K562 (cell line): Measurements from ENCODE around the gene CACNB1. TPM values are rescaled to one million over a fixed set of nuclear protein-coding genes. Genes with fewer than 3 reads are reported as not detected.

Source experiments
- ATAC-seq: fragments of 200-7000 bp; cut with Tn5 transposase; 3 replicates; pipeline ENCODE4 v1.9.1; 2020; ENCODE audit warnings: moderate library complexity
- BruUV-seq: library from RNA; stranded (reverse); fragments of 400-500 nt; replicated peaks from 2 replicates; lab custom pipeline; 2021; lab: Mats Ljungman, UMichigan
- CTCF ChIA-PET: fragments of 300-600 bp; formaldehyde crosslinking; extraction: SDS; loops from one replicate; lab custom pipeline; 2021; ENCODE audit warnings: low intra/inter-chr PET ratio; lab: Yijun Ruan, JAX
- POLR2A ChIA-PET: fragments of 300-600, 350-650 bp; sonication (Branson Sonifier 250); formaldehyde crosslinking; extraction: SDS; loops from one replicate; lab custom pipeline; 2021; ENCODE audit warnings: antibody characterized with exemption, inconsistent platforms; lab: Yijun Ruan, JAX
- DNase-seq, 4 experiments: peaks; one replicate each; pipeline versions ENCODE4 v3.0.0 to v3.0.0-alpha.2; 2011 to 2018; ENCODE audit warnings: low spot score in 3 of 4, mixed read lengths in 3 of 4; ENCODE audit errors: extremely low read depth in 1 of 4
- FAIRE-seq: peaks from 2 replicates; lab custom pipeline; 2011; peaks lifted over from hg19 to GRCh38; lab: Jason Lieb, UNC
- H2AFZ ChIP-seq: 2 replicates; pipeline ENCODE4 v1.6.0; 2011; ENCODE audit warnings: low read depth, low read length, control low read depth, inconsistent platforms
- H3K27ac ChIP-seq: fragments of 200-600 bp; 3 replicates; pipeline ENCODE4 v1.8.0; 2011; ENCODE audit warnings: low read depth, mild to moderate bottlenecking, control low read depth, inconsistent platforms, low read length, moderate library complexity, mixed read lengths; ENCODE audit errors: extremely low read depth
- H3K27me3 ChIP-seq, 2 experiments: fragments of 300-600 bp in 1 of 2; 2 replicates in 1 of 2; 3 replicates in 1 of 2; pipeline versions ENCODE4 v1.6.0 to v1.8.0; 2011; ENCODE audit warnings: inconsistent platforms in 2 of 2, low read length in 2 of 2, mild to moderate bottlenecking in 1 of 2, mixed read lengths in 1 of 2, moderate library complexity in 1 of 2; ENCODE audit not compliant: control insufficient read depth in 2 of 2, insufficient read depth in 2 of 2
- H3K36me3 ChIP-seq: fragments of 300-600 bp; 3 replicates; pipeline ENCODE4 v1.8.0; 2011; ENCODE audit warnings: mild to moderate bottlenecking, low read length, inconsistent platforms; ENCODE audit not compliant: control insufficient read depth, insufficient read depth
- H3K4me1 ChIP-seq, 2 experiments: fragments of 200-600 bp in 1 of 2; replicated peaks in 1 of 2; 2 replicates in 1 of 2; 3 replicates in 1 of 2; pipeline versions ENCODE4 v1.5.1 to v1.8.0; 2011; ENCODE audit warnings: inconsistent platforms in 2 of 2, low read length in 2 of 2, mild to moderate bottlenecking in 1 of 2, mixed read lengths in 1 of 2, moderate library complexity in 1 of 2; ENCODE audit not compliant: control insufficient read depth in 2 of 2, insufficient read depth in 2 of 2
- H3K4me2 ChIP-seq: 2 replicates; pipeline ENCODE4 v1.6.1; 2011; ENCODE audit warnings: low read length, control low read depth, inconsistent platforms, mixed read lengths; ENCODE audit not compliant: insufficient read depth
- H3K4me3 ChIP-seq: fragments of 200-600 bp; sonication (generic), shearing (Covaris generic); 2 replicates; pipeline ENCODE4 v1.5.1; 2016; ENCODE audit warnings: control low read depth, inconsistent platforms
- H3K79me2 ChIP-seq: fragments of 200-600 bp; 3 replicates; pipeline ENCODE4 v1.8.0; 2011; ENCODE audit warnings: low read length, inconsistent platforms; ENCODE audit not compliant: control insufficient read depth, insufficient read depth
- H3K9ac ChIP-seq, 2 experiments: 2 replicates each; pipeline versions ENCODE4 v1.6.0 to v1.6.1; 2011; ENCODE audit warnings: low read depth in 2 of 2, low read length in 2 of 2, control low read depth in 1 of 2, inconsistent platforms in 1 of 2, mild to moderate bottlenecking in 1 of 2, mixed read lengths in 1 of 2; ENCODE audit not compliant: insufficient read depth in 1 of 2
- H3K9me1 ChIP-seq: one replicate; pipeline ENCODE4 v1.6.0; 2011; ENCODE audit warnings: inconsistent platforms, mild to moderate bottlenecking, low read length, moderate library complexity; ENCODE audit not compliant: control insufficient read depth, insufficient read depth
- H3K9me3 ChIP-seq: replicated peaks from 2 replicates; pipeline ENCODE4 v1.5.1; 2011; ENCODE audit warnings: low read depth, low read length, inconsistent platforms; ENCODE audit not compliant: control insufficient read depth, insufficient read depth
- H4K20me1 ChIP-seq: replicated peaks from 2 replicates; pipeline ENCODE4 v1.6.1; 2011; ENCODE audit warnings: low read length, inconsistent platforms, mixed read lengths; ENCODE audit not compliant: control insufficient read depth, insufficient read depth
- KLF6 ChIP-seq: fragments of 250-450 bp; sonication (Bioruptor Pico); IDR thresholded peaks from 2 replicates; pipeline ENCODE4 v1.4.0; 2020; ENCODE audit warnings: mild to moderate bottlenecking, moderate library complexity, borderline replicate concordance
- PHF8 ChIP-seq: fragments of 200-600 bp; sonication (generic); IDR thresholded peaks from 2 replicates; pipeline ENCODE4 v1.6.1; 2012; ENCODE audit warnings: mixed run types, mild to moderate bottlenecking, inconsistent platforms, low read length, moderate library complexity, borderline replicate concordance
- SETDB1 ChIP-seq: IDR thresholded peaks from one replicate; pipeline ENCODE4 v1.6.1; 2012; ENCODE audit warnings: low read length, control low read depth, inconsistent platforms
- ZNF586 ChIP-seq: fragments of 450-650 bp; formaldehyde crosslinking; conservative IDR thresholded peaks from 2 replicates; pipeline ENCODE4 v1.4.0; 2020; ENCODE audit warnings: mild to moderate bottlenecking, moderate library complexity
- WGBS: fragments of 100-300 bp; shearing (Covaris generic); methylation state at CpG from one replicate; pipeline ENCODE4 v1.1.6; 2016; ENCODE audit warnings: low coverage, mixed read lengths; ENCODE audit not compliant: insufficient coverage; ENCODE audit errors: missing lambda C conversion rate; 5-methylcytosine and 5-hydroxymethylcytosine counted together
- in situ Hi-C: fragments of 300-500 bp; cut with MboI; formaldehyde crosslinking; loops from 4 replicates; pipeline ENCODE4 v1.15.0; 2018; ENCODE audit warnings: inconsistent platforms, mixed read lengths
- intact Hi-C: fragments of 100-400 bp; cut with micrococcal nuclease; formaldehyde crosslinking; loops from 2 replicates; pipeline ENCODE4 v1.14.2; 2022
- polyA plus RNA-seq, 8 experiments: library from polyadenylated mRNA; depleted of rRNA in 4 of 8; stranded (reverse) in 5 of 8; unstranded in 3 of 8; fragments of >200 nt; fragmentation: Nextera tagmentation in 2 of 8; fragmentation: Illumina TruSeq in 1 of 8; extraction: Ambion mirVana in 2 of 8; extraction: Trizol in 1 of 8; gene quantifications; 2 replicates each; pipeline versions ENCODE4 v1.2.1 to v1.2.3, GENCODE V29; 2011 to 2014; ENCODE audit warnings: inconsistent platforms in 1 of 8, missing spikeins in 1 of 8
- total RNA-seq, 7 experiments: library from RNA; depleted of rRNA in 6 of 7; stranded (reverse); fragments of >200 nt in 6 of 7; fragmentation: Illumina TruSeq in 2 of 7; extraction: Trizol in 2 of 7; gene quantifications; 2 replicates each; pipeline versions ENCODE4 v1.2.1 to v1.2.3, GENCODE V29; 2011 to 2021; ENCODE audit warnings: low replicate concordance in 1 of 7
- TF ChIP-seq, protein P1 (sequence below): fragments of 200-800 bp; sonication (Bioruptor generic); IDR thresholded peaks from 2 replicates; pipeline ENCODE4 v1.6.1; 2017; ENCODE audit warnings: missing genetic modification characterization, missing compliant biosample characterization

CACNB1 gene
- total and polyA plus RNA-seq, 9 of the 15 experiments (the other 6 are each of a cell fraction or from before 2014, with no cell fraction given), result 0.08 to 7.4 (median 3.0) TPM

- Histone ChIP-seq H4K20me1 (no peaks in the 10 kb centered on the region), H3K79me2 (no peaks in the 10 kb centered on the region), H3K27ac (no peak overlapping the region), H3K36me3 (no peaks in the 10 kb centered on the region), H2AFZ (no peak overlapping the region), H3K9ac (no peak overlapping the region), H3K4me1 (peaks cover 0 to 5% of the 10 kb centered on the region in 2 experiments; a peak in 1 of 5 replicates), H3K4me3 (no peak overlapping the region), H3K4me2 (no peak overlapping the region), H3K9me1 (no peaks in the 10 kb centered on the region), H3K9me3 (no peaks in the 10 kb centered on the region), H3K27me3 (peaks cover 10 to 44% of the 10 kb centered on the region in 2 experiments; a peak in 3 of 5 replicates)
- FAIRE-seq, result no peak
- 21% methylated on average over 13 of the region's 13 CpGs for WGBS
- CTCF ChIA-PET, result no interaction called here
- in situ Hi-C loops (no loop called here), intact Hi-C loops (no loop called here)
- no TSS peak for BruUV-seq
- DNase-seq, result no peak
- POLR2A ChIA-PET, result no interaction called here
- no peak for ATAC-seq
- TF ChIP-seq PHF8, result no peak
- TF ChIP-seq ZNF586, result no peak
- no peak for TF ChIP-seq KLF6
- TF ChIP-seq, protein P1, sequence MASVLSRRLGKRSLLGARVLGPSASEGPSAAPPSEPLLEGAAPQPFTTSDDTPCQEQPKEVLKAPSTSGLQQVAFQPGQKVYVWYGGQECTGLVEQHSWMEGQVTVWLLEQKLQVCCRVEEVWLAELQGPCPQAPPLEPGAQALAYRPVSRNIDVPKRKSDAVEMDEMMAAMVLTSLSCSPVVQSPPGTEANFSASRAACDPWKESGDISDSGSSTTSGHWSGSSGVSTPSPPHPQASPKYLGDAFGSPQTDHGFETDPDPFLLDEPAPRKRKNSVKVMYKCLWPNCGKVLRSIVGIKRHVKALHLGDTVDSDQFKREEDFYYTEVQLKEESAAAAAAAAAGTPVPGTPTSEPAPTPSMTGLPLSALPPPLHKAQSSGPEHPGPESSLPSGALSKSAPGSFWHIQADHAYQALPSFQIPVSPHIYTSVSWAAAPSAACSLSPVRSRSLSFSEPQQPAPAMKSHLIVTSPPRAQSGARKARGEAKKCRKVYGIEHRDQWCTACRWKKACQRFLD (CRISPR knock-in tag), result no peak
- no peak for TF ChIP-seq SETDB1
- TF ChIP-seq, all 486 proteins: peak for 0
Measured at GRCh38 chr17:39138431-39139160, 58.9 kb downstream of the CACNB1 start.
